ENCODE data around the gene CCRL2. TPM values are rescaled to one million over a fixed set of nuclear protein-coding genes. Genes with fewer than 3 reads are reported as not detected.
"Not testable (repeated sequence)": the region's sequence is repeated elsewhere in the genome, so short reads cannot be mapped to it uniquely, and the experiment has no call there.

CCRL2 gene
- total and polyA plus RNA-seq, 7 donors: 0.71 to 11.2 (median 3.0) TPM; not detected in 1

- intact Hi-C loops (cut with DNase I): no loop called here
- 90 to 91% methylated on average over 2 of the region's 2 CpGs for WGBS, 2 donors
Measured at GRCh38 chr3:46420931-46421330, 13.9 kb downstream of the CCRL2 start.

GRCh38 chr3:46422617-46423016 is 15.6 kb downstream of the CCRL2 start:
- Histone ChIP-seq H3K36me3 (no peaks in the 10 kb centered on the region), H3K27me3 (no peaks in the 10 kb centered on the region), H3K9me3 (no peaks in the 10 kb centered on the region), H3K27ac (no peak overlapping the region), H3K4me1 (no peaks in the 10 kb centered on the region), H3K4me3 (no peak overlapping the region)
- TF ChIP-seq EP300 (IDR thresholded peaks at IDR 0.05): no peak
- TF ChIP-seq POLR2AphosphoS5 (IDR thresholded peaks at IDR 0.05): no peak
- no peak for TF ChIP-seq POLR2A (IDR thresholded peaks at IDR 0.05)
- TF ChIP-seq CTCF (IDR thresholded peaks at IDR 0.05): no peak
- WGBS, 2 donors: 36 to 77% methylated on average over 6 of the region's 6 CpGs
- intact Hi-C loops (cut with DNase I): no loop called here
- DNase-seq: no peak

More at GRCh38 chr3:46420931-46421330, 13.9 kb downstream of the CCRL2 start:
- H3K4me1 ChIP-seq: no peaks in the 10 kb centered on the region
- no peak for DNase-seq
- no peak for TF ChIP-seq POLR2AphosphoS5 (IDR thresholded peaks at IDR 0.05)
- TF ChIP-seq EP300 (IDR thresholded peaks at IDR 0.05): no peak
- no peak for TF ChIP-seq CTCF (IDR thresholded peaks at IDR 0.05)
- no peak for TF ChIP-seq POLR2A (IDR thresholded peaks at IDR 0.05)
- no peaks in the 10 kb centered on the region for H3K27me3 ChIP-seq
- H3K27ac ChIP-seq: no peak overlapping the region
- no peaks in the 10 kb centered on the region for H3K36me3 ChIP-seq
- no peak overlapping the region for H3K4me3 ChIP-seq
- H3K9me3 ChIP-seq: no peaks in the 10 kb centered on the region

GRCh38 chr3:46423588-46423987 is 16.5 kb downstream of the CCRL2 start:
- intact Hi-C loops (cut with DNase I): no loop called here
- Histone ChIP-seq H3K27me3 (no peaks in the 10 kb centered on the region), H3K4me3 (no peak overlapping the region), H3K36me3 (no peaks in the 10 kb centered on the region), H3K27ac (no peak overlapping the region), H3K4me1 (no peaks in the 10 kb centered on the region), H3K9me3 (no peaks in the 10 kb centered on the region)
- 83 to 91% methylated on average over 5 of the region's 5 CpGs for WGBS, 2 donors
- DNase-seq: no peak
- no peak for TF ChIP-seq POLR2A (IDR thresholded peaks at IDR 0.05)
- TF ChIP-seq POLR2AphosphoS5 (IDR thresholded peaks at IDR 0.05): no peak
- no peak for TF ChIP-seq EP300 (IDR thresholded peaks at IDR 0.05)
- no peak for TF ChIP-seq CTCF (IDR thresholded peaks at IDR 0.05)

- H3K36me3 ChIP-seq; H3K9me3 ChIP-seq; H3K27ac ChIP-seq; H3K4me3 ChIP-seq; H3K27me3 ChIP-seq; intact Hi-C loops (cut with DNase I); H3K4me1 ChIP-seq; DNase-seq: not testable (repeated sequence)
- 35 to 53% methylated on average over 4 of the region's 4 CpGs for WGBS, 2 donors
Measured at GRCh38 chr3:46426476-46426875, 19.4 kb downstream of the CCRL2 start.

GRCh38 chr3:46427404-46427803 is 20.3 kb downstream of the CCRL2 start:
- 71 to 88% methylated on average over 8 of the region's 8 CpGs for WGBS, 2 donors
- not testable (repeated sequence) for H3K27me3 ChIP-seq

More at GRCh38 chr3:46427404-46427803, 20.3 kb downstream of the CCRL2 start:
- H3K9me3 ChIP-seq; H3K27ac ChIP-seq; H3K4me3 ChIP-seq; DNase-seq; intact Hi-C loops (cut with DNase I); H3K36me3 ChIP-seq; H3K4me1 ChIP-seq: not testable (repeated sequence)
